Prostate gland (tissue), 2 donors: ENCODE results near the gene UNC5B. TPM values are rescaled to one million over a fixed set of nuclear protein-coding genes. Genes with fewer than 3 reads are reported as not detected.

ENCODE experiments used
- DNase-seq: peaks from one replicate; pipeline ENCODE4 v3.0.0-alpha.2; 2019; ENCODE audit warnings: low spot score
- H3K27ac ChIP-seq, 2 donors: fragments of 200-600 bp; sonication (generic); 2 replicates each; pipeline ENCODE4 v1.5.1; 2017 to 2019
- H3K27me3 ChIP-seq: fragments of 200-600 bp; sonication (generic); replicated peaks from 2 replicates; pipeline ENCODE4 v1.5.1; 2019; ENCODE audit not compliant: insufficient read depth
- H3K36me3 ChIP-seq, 2 donors: fragments of 200-600 bp; sonication (generic); 1 replicate in 1 of 2; 2 replicates in 1 of 2; pipeline versions ENCODE4 v1.5.1 to v1.8.1; 2017 to 2019
- H3K4me1 ChIP-seq: fragments of 200-600 bp; sonication (generic); replicated peaks from 2 replicates; pipeline ENCODE4 v1.5.1; 2019
- H3K4me3 ChIP-seq, 2 donors: fragments of 200-600 bp; sonication (generic); 2 replicates each; pipeline ENCODE4 v1.5.1; 2017 to 2019
- H3K9me3 ChIP-seq: fragments of 200-600 bp; sonication (generic); 2 replicates; pipeline ENCODE4 v1.5.1; 2017
- CTCF ChIP-seq, 4 experiments: fragments of 200-600 bp in 2 of 4; fragments of 450-650 bp in 2 of 4; sonication (generic) in 2 of 4; IDR thresholded peaks; 1 replicate in 3 of 4; 2 replicates in 1 of 4; pipeline ENCODE4 v1.5.1; 2016 to 2019; ENCODE audit warnings: antibody characterized with exemption in 4 of 4, mild to moderate bottlenecking in 2 of 4, moderate library complexity in 2 of 4
- POLR2A ChIP-seq: fragments of 450-650 bp; IDR thresholded peaks from one replicate; pipeline ENCODE4 v1.6.1; 2016; ENCODE audit warnings: antibody characterized with exemption, mild to moderate bottlenecking
- POLR2AphosphoS5 ChIP-seq: sonication (generic); formaldehyde crosslinking; IDR thresholded peaks from one replicate; pipeline ENCODE4 v1.6.1; 2017; ENCODE audit warnings: antibody characterized with exemption
- WGBS: methylation state at CpG from one replicate; pipeline ENCODE4 v1.1.5; 2018; 5-methylcytosine and 5-hydroxymethylcytosine counted together
- intact Hi-C: fragments of 100-400 bp; cut with DNase I; formaldehyde crosslinking; loops from one replicate; pipeline ENCODE4 v1.14.2; 2022
- total RNA-seq, 2 donors: library from RNA; depleted of rRNA; stranded (reverse); fragments of >200 nt; gene quantifications; one replicate each; pipeline ENCODE4 v1.1.0, GENCODE V29; 2016

The UNC5B gene
- total RNA-seq, 2 donors from 2014 or later: 12.8 to 58.4 TPM

GRCh38 chr10:71335173-71335708, 122.9 kb downstream of the UNC5B start:
- no peak overlapping the region for H3K4me3 ChIP-seq
- no peak overlapping the region for H3K27ac ChIP-seq
- H3K27me3 ChIP-seq: no peaks in the 10 kb centered on the region
- no peak for DNase-seq
- no peaks in the 10 kb centered on the region for H3K9me3 ChIP-seq
- 88% methylated on average over 15 of the region's 15 CpGs for WGBS
- no peaks in the 10 kb centered on the region for H3K4me1 ChIP-seq
- TF ChIP-seq CTCF (IDR thresholded peaks at IDR 0.05) (no peak), POLR2AphosphoS5 (no peak), POLR2A (no peak)
- no peaks in the 10 kb centered on the region for H3K36me3 ChIP-seq
- intact Hi-C loops: no loop called here

GRCh38 chr10:71336632-71337031, 124.3 kb downstream of the UNC5B start:
- H3K36me3 ChIP-seq: no peaks in the 10 kb centered on the region
- no peaks in the 10 kb centered on the region for H3K9me3 ChIP-seq
- no peaks in the 10 kb centered on the region for H3K27me3 ChIP-seq
- no peaks in the 10 kb centered on the region for H3K4me1 ChIP-seq
- 84% methylated on average over 6 of the region's 6 CpGs for WGBS
- no peak overlapping the region for H3K4me3 ChIP-seq
- no peak for DNase-seq
- TF ChIP-seq POLR2A (no peak), POLR2AphosphoS5 (no peak), CTCF (IDR thresholded peaks at IDR 0.05) (no peak)
- intact Hi-C loops: no loop called here
- no peak overlapping the region for H3K27ac ChIP-seq

DNA sequence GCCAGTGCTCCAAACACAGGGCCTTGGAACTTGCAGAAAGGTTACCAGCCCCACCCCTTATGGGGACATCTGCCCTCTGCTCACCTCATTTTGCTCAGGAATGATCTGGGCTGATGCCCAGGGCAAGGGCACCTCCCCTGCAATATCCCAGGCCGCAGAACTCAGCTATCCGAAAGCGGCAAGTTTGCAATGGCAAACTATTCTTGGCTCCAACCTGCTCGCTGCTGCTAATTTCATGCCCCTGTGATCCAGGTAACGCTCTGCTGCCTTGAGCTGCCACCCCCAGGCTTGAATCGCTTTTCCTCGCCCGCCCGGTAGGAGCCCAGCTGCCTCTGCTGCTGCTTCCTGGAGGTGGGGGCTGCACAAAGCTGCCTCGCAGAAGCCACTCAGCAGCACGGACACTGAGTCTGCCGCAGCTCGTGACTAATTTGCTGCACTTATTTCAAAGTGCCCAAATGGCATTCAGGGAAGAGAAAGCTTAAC, 124.9 kb downstream of the UNC5B start:
- 95% methylated on average over 13 of the region's 13 CpGs for WGBS
- intact Hi-C loops: no loop called here
- no peak for DNase-seq

DNA sequence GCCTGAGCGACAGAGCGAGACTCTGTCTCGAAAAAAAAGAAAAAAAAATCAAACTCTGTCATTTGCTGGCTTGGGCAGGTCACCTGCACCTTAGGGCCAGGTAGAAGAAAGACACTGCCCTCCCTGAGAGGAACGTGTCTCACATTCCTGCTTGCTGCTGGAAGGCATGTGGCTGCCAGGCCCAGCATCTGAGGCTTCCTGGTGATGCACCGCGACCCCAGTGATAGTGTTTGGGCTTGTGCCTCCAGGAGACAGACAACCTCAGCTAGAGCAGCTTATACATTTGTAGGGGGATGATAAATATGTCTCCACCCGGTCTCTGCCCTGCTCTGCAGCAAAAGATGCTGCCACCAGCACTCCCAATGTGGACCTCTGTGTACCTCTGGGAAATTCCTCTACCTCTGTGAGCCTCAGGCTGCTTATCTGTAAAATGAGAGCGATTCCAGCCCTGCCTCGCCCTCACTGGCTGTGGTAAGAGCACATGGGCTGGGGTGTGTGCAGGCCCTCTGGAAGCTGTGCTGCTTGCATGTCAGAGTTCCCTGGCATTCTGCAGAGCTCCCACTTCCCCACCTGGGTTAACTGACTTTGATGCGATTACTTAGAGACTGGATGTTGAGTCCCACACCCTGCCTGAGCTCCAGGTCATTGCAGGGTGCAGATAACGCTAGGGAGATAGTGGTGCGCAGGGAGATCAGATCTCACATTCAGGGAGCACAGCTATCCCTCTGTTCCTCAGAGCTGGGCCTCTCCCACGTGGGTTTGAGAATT, 126.5 kb downstream of the UNC5B start:
- Histone ChIP-seq H3K36me3 (no peaks in the 10 kb centered on the region), H3K27me3 (no peaks in the 10 kb centered on the region), H3K27ac (no peak overlapping the region), H3K4me3 (no peak overlapping the region), H3K4me1 (peaks cover 6% of the 10 kb centered on the region), H3K9me3 (no peaks in the 10 kb centered on the region)
- TF ChIP-seq CTCF (IDR thresholded peaks at IDR 0.05): no peak
- no peak for TF ChIP-seq POLR2A
- no peak for TF ChIP-seq POLR2AphosphoS5
- DNase-seq: no peak
- intact Hi-C loops: no loop called here
- 90% methylated on average over 13 of the region's 13 CpGs for WGBS

More for the DNA sequence above, 124.9 kb downstream of the UNC5B start:
- Histone ChIP-seq H3K9me3 (no peaks in the 10 kb centered on the region), H3K36me3 (no peaks in the 10 kb centered on the region), H3K27me3 (no peaks in the 10 kb centered on the region), H3K4me1 (no peaks in the 10 kb centered on the region), H3K27ac (no peak overlapping the region), H3K4me3 (no peak overlapping the region)
- TF ChIP-seq POLR2AphosphoS5 (no peak), POLR2A (no peak), CTCF (IDR thresholded peaks at IDR 0.05) (no peak)
